SU-DHL-6 (cell line): ENCODE measurements around the gene AKIRIN2.
"Not testable (repeated sequence)": the region's sequence is repeated elsewhere in the genome, so short reads cannot be mapped to it uniquely, and the experiment has no call there.

Source experiments
- H2AFZ ChIP-seq: fragments of 200-600 bp; sonication (generic); 2 replicates; pipeline ENCODE4 v1.6.1; 2014; ENCODE audit warnings: low read depth, mild to moderate bottlenecking, moderate library complexity, mixed read lengths, antibody characterized with exemption, low read length; ENCODE audit not compliant: severe bottlenecking
- H3F3A ChIP-seq: fragments of 200-600 bp; shearing (Covaris generic); 2 replicates; pipeline ENCODE4 v1.6.0; 2016; ENCODE audit warnings: antibody characterized with exemption, mild to moderate bottlenecking; ENCODE audit not compliant: insufficient read depth
- H3K27ac ChIP-seq: fragments of 200-600 bp; sonication (generic); 2 replicates; pipeline ENCODE4 v1.5.1; 2016; ENCODE audit warnings: low read depth, mild to moderate bottlenecking, low read length, moderate library complexity, mixed read lengths
- H3K27me3 ChIP-seq: fragments of 200-600 bp; sonication (generic), shearing (Covaris generic); 2 replicates; pipeline ENCODE4 v1.6.0; 2014; ENCODE audit warnings: mild to moderate bottlenecking, low read length
- H3K36me3 ChIP-seq: fragments of 200-600 bp; sonication (generic); 2 replicates; pipeline ENCODE4 v1.6.1; 2014; ENCODE audit warnings: mild to moderate bottlenecking, low read length, mixed read lengths
- H3K4me2 ChIP-seq: fragments of 300-600, 200-600 bp; shearing (Covaris generic), sonication (generic); 2 replicates; pipeline ENCODE4 v1.6.0; 2014; ENCODE audit warnings: low read length, low read depth, mild to moderate bottlenecking; ENCODE audit not compliant: poor library complexity, severe bottlenecking
- H3K4me3 ChIP-seq: fragments of 200-600 bp; sonication (generic); 2 replicates; pipeline ENCODE4 v1.5.1; 2014; ENCODE audit warnings: antibody characterized with exemption, low read length, mild to moderate bottlenecking, mixed read lengths; ENCODE audit not compliant: insufficient read depth, poor library complexity, severe bottlenecking
- H3K79me2 ChIP-seq: fragments of 200-600 bp; sonication (generic); 2 replicates; pipeline ENCODE4 v1.6.1; 2014; ENCODE audit warnings: mild to moderate bottlenecking, low read length, moderate library complexity; ENCODE audit not compliant: insufficient read depth
- H3K9ac ChIP-seq: fragments of 200-600 bp; sonication (generic); 2 replicates; pipeline ENCODE4 v1.7.0; 2014; ENCODE audit warnings: mild to moderate bottlenecking, low read length
- H3K9me2 ChIP-seq: fragments of 200-600 bp; sonication (generic); replicated peaks from 2 replicates; pipeline ENCODE4 v1.6.1; 2014; ENCODE audit warnings: low read length; ENCODE audit not compliant: insufficient read depth
- H3K9me3 ChIP-seq: fragments of 200-600 bp; sonication (generic); 2 replicates; pipeline ENCODE4 v1.6.1; 2014; ENCODE audit warnings: low read length, mixed read lengths; ENCODE audit not compliant: insufficient read depth
- H4K20me1 ChIP-seq: fragments of 200-600 bp; sonication (generic); 2 replicates; pipeline ENCODE4 v1.6.1; 2014; ENCODE audit warnings: low read depth, mild to moderate bottlenecking, antibody characterized with exemption, low read length, moderate library complexity, mixed read lengths
- EZH2phosphoT487 ChIP-seq: fragments of 200-600 bp; sonication (generic), shearing (Covaris generic); conservative IDR thresholded peaks from 2 replicates; pipeline ENCODE4 v1.6.1; 2018; ENCODE audit warnings: mild to moderate bottlenecking, antibody characterized with exemption, low read length, moderate library complexity, mixed read lengths
- TF ChIP-seq, protein P1 (sequence below): fragments of 200-600 bp; sonication (generic); IDR thresholded peaks from one replicate; pipeline ENCODE4 v1.5.1; 2017; ENCODE audit warnings: antibody characterized with exemption, mild to moderate bottlenecking, low read length, moderate library complexity; ENCODE audit not compliant: insufficient read depth, poor library complexity, severe bottlenecking

The AKIRIN2 gene

DNA sequence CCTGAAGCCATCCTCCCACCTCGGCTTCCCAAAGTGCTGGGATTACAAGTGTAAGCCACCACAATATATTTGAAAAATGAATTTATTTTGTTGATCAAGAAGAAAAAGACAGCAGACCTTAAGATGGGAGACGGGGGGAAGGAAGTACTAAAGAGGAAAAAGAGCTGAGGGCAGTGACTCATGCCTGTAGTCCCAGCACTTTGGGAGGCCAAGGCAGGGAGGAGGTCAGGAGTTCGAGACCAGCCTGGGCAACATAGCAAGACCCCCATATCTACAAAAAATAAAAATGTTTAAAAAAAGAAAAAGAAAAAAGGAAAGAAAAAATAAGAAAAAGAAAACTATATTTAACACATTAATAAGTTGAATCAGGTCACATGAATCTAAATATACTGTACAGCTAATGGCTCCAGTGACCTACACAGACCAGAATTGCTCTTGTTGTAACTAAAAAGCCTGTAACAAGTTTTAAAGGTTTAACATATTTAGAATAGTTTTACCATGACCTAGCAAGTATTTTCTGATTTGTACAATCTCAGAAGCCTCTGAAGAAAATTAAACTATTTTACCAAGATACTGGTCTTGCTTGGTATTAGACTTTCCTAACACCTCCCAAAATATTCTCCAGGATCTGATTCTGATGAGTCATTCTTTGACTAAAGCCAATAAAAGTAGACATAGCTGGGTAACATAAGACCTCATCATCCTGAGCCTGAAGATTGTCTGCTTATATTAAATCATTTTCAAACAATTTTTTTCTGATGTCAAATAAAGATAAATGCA, 4.3 kb upstream of the AKIRIN2 start:
- Histone ChIP-seq H3F3A (peaks cover 8% of the 10 kb centered on the region), H3K9me2 (no peaks in the 10 kb centered on the region), H4K20me1 (no peaks in the 10 kb centered on the region), H3K9me3 (no peaks in the 10 kb centered on the region), H3K4me3 (no peak overlapping the region), H2AFZ (no peak overlapping the region), H3K36me3 (no peaks in the 10 kb centered on the region), H3K27ac (no peak overlapping the region), H3K79me2 (peaks cover 6% of the 10 kb centered on the region), H3K4me2 (no peak overlapping the region), H3K9ac (no peak overlapping the region), H3K27me3 (no peaks in the 10 kb centered on the region)
- TF ChIP-seq, protein P1, sequence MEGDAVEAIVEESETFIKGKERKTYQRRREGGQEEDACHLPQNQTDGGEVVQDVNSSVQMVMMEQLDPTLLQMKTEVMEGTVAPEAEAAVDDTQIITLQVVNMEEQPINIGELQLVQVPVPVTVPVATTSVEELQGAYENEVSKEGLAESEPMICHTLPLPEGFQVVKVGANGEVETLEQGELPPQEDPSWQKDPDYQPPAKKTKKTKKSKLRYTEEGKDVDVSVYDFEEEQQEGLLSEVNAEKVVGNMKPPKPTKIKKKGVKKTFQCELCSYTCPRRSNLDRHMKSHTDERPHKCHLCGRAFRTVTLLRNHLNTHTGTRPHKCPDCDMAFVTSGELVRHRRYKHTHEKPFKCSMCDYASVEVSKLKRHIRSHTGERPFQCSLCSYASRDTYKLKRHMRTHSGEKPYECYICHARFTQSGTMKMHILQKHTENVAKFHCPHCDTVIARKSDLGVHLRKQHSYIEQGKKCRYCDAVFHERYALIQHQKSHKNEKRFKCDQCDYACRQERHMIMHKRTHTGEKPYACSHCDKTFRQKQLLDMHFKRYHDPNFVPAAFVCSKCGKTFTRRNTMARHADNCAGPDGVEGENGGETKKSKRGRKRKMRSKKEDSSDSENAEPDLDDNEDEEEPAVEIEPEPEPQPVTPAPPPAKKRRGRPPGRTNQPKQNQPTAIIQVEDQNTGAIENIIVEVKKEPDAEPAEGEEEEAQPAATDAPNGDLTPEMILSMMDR, result no peak
- no peak for TF ChIP-seq EZH2phosphoT487

DNA sequence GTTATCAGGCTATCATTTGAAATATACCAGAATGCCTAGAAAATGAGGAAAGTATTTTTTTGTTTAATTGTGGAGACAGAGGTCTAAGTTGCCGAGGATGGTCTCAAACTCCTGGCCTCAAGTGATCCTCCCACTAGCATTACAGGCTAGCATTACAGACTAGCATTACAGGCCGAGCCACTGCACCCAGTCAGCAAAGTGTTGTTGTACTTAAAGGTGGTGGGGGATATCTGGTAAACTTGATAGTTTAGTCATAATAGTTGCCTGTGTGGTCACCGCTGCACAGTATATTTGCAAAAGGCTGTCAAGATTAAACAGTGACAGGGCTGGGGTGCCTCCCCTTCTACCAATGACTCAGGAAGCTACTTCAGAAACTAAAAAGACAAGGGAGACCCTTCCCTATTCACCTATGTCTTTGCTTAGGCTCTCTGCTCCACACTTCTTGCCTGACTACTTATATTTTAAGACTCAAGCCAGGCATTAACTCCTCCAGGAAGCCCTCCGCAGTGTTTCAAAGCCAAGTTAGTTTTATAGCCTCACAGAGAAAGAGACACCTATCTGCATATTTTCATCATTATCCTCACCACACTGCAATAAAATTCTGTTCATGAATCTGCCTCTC, 3.1 kb upstream of the AKIRIN2 start:
- no peaks in the 10 kb centered on the region for H3K27me3 ChIP-seq
- H4K20me1 ChIP-seq, result peaks cover 3% of the 10 kb centered on the region; the same call in 1 of the 2 replicates
- H2AFZ ChIP-seq, result no peak overlapping the region
- no peak for TF ChIP-seq EZH2phosphoT487
- TF ChIP-seq, protein P1, result no peak
- peaks cover 18% of the 10 kb centered on the region for H3K79me2 ChIP-seq
- H3K9me2 ChIP-seq, result no peaks in the 10 kb centered on the region
- peaks cover 4% of the 10 kb centered on the region; the same call in 1 of the 2 replicates for H3K36me3 ChIP-seq
- no peak overlapping the region for H3K4me2 ChIP-seq
- H3K4me3 ChIP-seq, result no peak overlapping the region
- H3K9me3 ChIP-seq, result no peaks in the 10 kb centered on the region
- peaks cover 8% of the 10 kb centered on the region for H3F3A ChIP-seq
- no peak overlapping the region for H3K27ac ChIP-seq
- no peak overlapping the region for H3K9ac ChIP-seq

DNA sequence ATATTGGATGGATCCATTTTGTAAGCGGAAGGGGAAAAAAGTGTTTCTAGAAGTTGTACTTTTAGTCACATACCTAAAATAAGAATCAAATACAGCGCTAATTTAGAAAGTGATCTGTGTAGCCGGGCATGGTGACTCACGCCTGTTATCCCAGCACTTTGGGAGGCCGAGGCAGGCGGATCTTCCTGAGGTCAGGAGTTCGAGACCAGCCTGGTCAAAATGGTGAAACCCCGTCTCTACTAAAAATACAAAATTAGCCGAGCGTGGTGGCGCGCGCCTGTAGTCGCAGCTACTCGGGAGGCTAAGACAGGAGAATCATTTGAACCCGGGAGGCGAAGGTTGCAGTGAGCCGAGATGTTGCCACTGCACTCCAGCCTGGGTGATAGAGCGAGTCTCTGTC, 1.0 kb upstream of the AKIRIN2 start:
- H3K27me3 ChIP-seq, H3K27ac ChIP-seq, H3K9me2 ChIP-seq, H3K9me3 ChIP-seq, H3F3A ChIP-seq: not testable (repeated sequence)
- Histone ChIP-seq H3K79me2 (peaks cover 40% of the 10 kb centered on the region), H3K4me3 (peak overlapping the region; percentile 53), H4K20me1 (peaks cover 23% of the 10 kb centered on the region), H3K36me3 (peaks cover 15% of the 10 kb centered on the region), H3K4me2 (peak overlapping the region; percentile 67), H3K9ac (peak overlapping the region; percentile 48), H2AFZ (peak overlapping the region; percentile 37)

DNA sequence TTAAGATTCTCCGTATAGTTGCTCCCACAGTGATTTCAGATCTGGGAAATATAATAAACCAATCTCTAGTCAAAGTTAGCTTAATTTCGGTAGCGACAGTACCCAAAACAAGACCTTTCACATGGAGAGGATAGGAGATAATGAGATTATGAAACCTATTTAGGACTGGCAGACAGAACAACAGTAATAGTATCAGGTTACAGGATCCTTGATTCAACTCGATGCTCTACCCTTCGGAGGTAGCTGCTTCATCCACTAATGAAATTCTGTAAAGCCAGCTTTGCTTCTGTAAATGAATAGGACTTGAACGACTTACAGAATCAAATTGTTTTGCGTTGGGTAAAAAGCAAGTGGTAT, 534 bp upstream of the AKIRIN2 start:
- Histone ChIP-seq H3K4me3 (peak overlapping the region; percentile 53), H3F3A (peaks cover 12% of the 10 kb centered on the region), H3K79me2 (peaks cover 44% of the 10 kb centered on the region)

More for the DNA sequence above, 534 bp upstream of the AKIRIN2 start:
- H3K9me3 ChIP-seq, result no peaks in the 10 kb centered on the region
- no peaks in the 10 kb centered on the region for H3K9me2 ChIP-seq
- TF ChIP-seq, protein P1, result no peak
- TF ChIP-seq EZH2phosphoT487, result no peak
- peak overlapping the region; percentile 48 for H3K9ac ChIP-seq
- H3K27me3 ChIP-seq, result no peaks in the 10 kb centered on the region
- peaks cover 20% of the 10 kb centered on the region for H3K36me3 ChIP-seq
- peak overlapping the region; percentile 40 for H3K27ac ChIP-seq
- H3K4me2 ChIP-seq, result peak overlapping the region; percentile 67
- peak overlapping the region; percentile 37 for H2AFZ ChIP-seq
- peaks cover 28% of the 10 kb centered on the region for H4K20me1 ChIP-seq
